HG03469 (cell line): ENCODE measurements around the gene SLC24A3.

Source experiments
- ATAC-seq: cut with Tn5 transposase; IDR thresholded peaks from one replicate; pipeline ENCODE4 v1.9.1; 2021; ENCODE audit warnings: mild to moderate bottlenecking, moderate library complexity, moderate number of reproducible peaks; ENCODE audit not compliant: unreplicated experiment

SLC24A3 gene

DNA sequence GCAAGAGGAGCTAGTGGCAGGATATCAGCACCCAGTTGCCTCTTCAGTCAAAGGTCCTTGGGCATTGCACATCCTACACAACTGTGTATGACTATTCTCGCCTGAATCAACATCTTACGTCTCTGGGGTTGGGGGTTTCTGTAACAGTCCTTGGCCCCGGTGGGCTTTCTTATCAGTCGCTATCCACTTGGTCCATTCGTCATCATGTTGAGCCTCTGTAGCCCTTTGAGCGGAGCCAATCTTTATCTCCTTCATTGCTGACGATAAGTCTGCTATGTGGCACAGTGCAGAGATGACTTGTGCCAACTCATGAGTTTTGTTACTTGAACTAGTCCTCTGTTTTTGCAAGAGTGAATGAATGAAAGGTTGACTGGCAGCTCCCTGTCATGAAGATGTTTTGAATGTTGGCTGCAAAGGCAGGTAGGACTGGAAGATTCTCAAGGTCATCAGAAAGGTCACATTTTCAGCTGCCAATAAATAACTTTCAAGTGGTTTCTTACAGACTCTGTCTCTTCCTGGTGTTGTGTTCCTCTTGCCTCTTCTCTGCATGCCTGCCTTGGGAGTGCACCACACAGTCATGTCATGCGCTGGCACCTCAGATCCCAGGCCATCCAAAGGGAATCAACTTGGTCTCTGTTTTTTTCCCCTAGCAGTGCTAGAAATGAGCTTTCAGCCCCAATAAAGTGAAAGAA, 238.9 kb downstream of the SLC24A3 start:
- ATAC-seq = no peak

DNA sequence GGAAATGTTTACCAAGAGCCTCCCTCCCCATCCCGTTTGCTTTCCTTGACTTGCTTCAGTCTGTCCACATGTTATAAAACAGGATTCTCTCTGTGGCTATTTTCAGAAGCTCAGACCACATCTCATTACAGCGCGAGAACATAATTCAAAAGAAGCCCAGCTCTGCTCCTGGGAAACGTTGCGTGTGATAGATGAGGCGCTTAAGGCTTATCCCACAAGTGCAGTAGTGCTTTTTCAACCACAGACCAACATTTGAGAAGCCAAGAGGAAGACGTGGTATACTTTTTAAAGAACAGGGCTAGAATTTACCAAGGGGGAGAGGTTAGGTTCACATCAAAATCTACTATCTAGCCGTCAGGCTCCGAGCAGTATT, 239.5 kb downstream of the SLC24A3 start:
- ATAC-seq = no peak

GRCh38 chr20:19453410-19453809, 241.0 kb downstream of the SLC24A3 start:
- ATAC-seq = no peak

GRCh38 chr20:19453862-19454261, 241.4 kb downstream of the SLC24A3 start:
- no peak for ATAC-seq

- no peak for ATAC-seq
These were observed 244.4 kb downstream of the SLC24A3 start for GRCh38 chr20:19456595-19457395.

DNA sequence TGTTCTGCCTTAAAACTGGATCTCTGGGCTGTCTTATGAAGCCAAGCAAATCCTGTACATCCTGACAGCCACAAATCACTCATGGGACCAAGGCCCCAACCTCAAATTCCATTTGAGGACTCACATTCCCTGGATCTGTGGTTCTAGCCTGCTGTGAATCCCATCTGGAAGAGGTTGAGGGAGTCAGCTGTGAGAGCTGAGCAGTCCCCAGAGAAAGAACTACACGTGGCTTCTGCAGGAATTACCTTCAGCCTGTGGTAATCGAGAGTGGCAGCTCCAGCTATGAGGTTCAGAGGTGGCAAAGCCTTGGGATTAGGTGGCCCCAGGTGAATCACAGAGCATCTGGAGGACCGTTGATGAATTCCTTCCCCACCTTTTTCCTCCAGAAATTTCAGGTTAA, 245.2 kb downstream of the SLC24A3 start:
- ATAC-seq = no peak

DNA sequence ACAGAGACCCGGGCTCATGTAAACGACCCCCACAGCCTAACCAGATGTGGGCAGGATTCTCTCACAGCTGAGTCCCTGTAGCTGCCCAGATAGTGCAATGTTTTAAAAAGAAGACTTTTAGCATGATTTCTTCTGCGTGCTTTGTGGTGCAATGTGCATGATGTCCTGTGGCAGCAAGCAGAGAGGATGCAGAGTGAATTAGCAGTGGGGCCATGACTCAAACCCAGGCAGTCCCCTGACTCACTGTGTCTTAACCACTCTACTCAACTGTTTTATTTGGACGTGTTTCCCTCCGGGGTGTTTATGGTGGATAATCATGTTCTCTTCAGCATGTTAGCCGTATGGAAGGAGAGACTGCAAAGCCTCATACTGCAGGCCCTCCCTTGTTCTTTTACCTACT, 247.9 kb downstream of the SLC24A3 start:
- no peak for ATAC-seq

- ATAC-seq = no peak
These were observed 250.0 kb downstream of the SLC24A3 start for GRCh38 chr20:19462491-19462890.

DNA sequence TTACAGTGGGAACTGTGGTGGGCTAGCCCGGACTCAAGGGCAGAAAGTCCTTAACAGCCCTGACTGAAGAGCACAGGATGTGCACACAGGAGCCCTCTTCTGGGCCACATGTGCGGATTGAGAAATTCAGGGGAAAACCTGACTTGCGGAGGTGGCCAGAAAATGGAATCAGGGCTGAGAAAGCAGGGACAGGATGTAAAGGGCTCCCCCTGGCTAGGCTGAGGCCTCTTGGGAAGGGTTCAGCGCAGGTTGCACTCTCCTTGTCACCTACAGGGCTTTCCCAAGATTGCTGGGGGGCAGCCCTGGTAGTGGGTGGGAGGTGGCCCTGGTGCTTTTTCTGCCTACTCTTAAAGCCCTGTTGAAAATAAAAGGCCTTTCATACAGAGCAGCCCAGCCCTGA, 251.2 kb downstream of the SLC24A3 start:
- no peak for ATAC-seq

DNA sequence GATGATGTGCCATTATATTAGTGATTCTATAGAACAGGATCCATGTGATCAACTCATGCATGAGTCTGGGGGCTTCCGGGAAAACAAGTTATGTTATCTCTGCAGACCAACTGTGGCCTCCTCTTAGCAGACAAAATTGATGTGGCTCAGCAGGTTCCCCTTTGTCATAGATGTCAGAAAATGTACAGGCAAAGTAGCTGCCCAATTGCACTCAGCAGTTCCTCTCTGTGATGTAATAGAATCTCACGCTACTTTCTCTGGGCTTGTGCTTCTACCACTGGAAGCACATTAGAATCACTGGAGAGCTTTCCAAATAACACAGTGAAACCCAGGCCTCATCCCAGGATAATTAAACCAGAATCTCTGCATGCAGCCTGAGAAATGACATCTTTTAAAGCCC, 253.1 kb downstream of the SLC24A3 start:
- ATAC-seq = no peak

DNA sequence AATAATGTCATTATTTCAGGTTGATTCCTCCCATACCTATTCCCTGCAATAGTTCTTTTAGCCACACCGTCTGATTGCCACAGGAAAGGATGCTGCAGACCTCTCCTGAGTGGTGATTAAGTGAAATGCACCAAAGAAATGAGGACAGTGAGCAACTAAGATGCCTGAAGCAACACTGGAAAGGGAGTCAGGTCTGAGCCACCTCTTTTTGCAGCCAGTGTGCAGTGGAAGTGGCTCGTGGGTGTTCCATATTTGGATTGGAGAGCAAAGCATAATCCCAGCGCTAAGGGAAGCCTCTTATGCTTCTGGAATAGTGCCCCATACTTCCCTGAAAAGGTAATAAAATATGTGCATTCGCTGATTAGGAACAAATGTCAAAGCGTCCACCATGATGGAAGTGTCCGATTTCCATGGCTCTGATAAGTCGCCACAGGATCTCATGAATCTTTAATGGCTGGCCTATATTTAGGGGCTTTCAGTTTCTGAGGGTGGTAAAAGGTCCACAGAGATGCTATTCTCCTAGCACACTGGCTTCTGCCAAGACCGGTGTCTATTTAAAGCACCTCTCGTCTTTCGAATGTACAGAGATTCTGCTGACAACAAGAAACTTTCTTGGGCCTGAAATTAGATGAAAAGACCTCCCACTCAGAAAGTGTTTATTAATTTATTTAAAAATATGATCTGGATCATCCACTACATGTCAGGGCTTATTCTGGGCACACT, 253.9 kb downstream of the SLC24A3 start:
- no peak for ATAC-seq

GRCh38 chr20:19473216-19473921, 260.9 kb downstream of the SLC24A3 start:
- no peak for ATAC-seq

- no peak for ATAC-seq
These were observed 261.5 kb downstream of the SLC24A3 start for GRCh38 chr20:19473922-19474286.

DNA sequence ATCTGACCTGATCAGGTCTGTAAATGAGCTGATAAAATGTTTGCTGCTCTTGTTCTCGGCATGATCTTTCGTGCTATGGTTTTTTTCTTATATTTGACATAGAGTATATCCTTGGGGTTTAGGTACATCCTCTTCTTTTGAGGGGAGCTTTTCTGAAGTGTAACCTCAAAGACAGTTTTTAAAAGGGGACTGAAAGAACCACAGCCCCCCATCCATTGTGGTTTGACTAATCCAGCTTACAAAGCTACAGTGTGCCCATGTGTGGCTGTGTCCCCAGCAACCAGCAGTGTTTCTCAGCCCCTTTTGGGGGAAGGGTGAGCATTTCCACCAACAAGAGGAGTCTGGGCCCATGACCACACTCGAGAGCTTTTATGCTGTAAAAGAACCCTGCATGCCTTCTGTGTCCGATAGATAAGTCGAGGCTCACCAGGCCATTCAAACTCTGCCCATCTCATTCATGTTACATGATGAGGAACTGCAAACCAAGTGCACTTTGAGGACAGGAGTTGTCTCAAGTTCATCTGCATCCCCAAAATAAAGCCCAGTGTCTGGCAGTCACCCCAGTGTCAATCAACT, 266.0 kb downstream of the SLC24A3 start:
- ATAC-seq = no peak

DNA sequence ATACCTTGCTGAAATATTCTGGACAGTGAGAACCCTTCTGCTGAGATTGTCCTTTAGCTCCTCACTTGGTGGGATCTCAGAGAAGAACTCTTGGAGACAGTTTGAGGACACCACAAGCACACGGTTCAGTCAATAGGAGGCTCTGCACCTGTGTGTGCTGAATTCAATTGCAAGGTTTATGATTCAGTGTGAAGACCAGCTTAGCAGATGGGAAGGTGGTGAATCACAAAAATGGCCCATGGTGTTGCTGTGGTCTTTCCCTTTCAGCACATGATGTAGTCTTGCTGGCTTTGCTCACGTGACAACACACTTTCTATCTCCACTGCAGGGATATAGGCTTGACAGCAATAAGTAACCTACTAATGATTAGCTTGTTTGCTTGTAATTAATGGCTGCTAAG, 270.3 kb downstream of the SLC24A3 start:
- no peak for ATAC-seq

DNA sequence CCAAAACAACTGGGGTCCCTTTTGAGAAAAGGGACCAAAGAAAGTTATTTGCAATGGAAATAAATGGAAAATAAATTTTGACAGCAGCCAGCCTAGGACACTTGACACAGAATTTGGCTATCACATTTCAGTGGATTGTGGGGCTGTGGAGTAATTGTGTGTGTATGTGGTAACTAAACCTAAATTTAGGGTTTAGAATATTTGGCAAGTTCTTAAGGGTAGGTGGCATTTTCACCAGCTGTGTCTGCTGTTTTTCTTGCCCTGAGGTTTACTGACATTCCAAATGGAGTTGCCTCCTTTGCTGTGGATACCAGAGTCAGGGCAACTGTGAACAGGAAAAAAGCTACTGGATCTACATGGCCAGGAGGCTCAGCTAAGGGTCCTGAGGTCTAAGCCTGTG, 270.9 kb downstream of the SLC24A3 start:
- ATAC-seq = no peak

GRCh38 chr20:19486446-19486845, 274.0 kb downstream of the SLC24A3 start:
- no peak for ATAC-seq

DNA sequence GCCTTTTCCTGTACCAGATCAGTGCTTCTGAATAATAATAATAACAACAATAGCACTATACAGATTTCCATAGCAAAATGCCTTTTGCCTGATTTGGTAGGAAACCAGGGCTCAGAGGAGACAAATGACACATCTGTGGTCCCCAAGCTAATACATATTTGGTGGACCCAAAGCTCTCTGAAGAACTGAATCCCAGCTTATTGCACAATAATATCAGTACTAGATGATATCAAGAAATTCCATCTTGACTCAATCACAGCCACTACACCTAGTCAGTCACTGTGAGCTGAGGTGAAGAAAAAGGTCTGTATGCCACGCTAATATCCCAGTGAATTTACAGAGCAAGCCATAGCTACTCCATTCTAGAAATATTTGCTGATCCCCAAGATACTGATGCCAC, 275.0 kb downstream of the SLC24A3 start:
- ATAC-seq = no peak

GRCh38 chr20:19491241-19491640, 278.8 kb downstream of the SLC24A3 start:
- no peak for ATAC-seq

DNA sequence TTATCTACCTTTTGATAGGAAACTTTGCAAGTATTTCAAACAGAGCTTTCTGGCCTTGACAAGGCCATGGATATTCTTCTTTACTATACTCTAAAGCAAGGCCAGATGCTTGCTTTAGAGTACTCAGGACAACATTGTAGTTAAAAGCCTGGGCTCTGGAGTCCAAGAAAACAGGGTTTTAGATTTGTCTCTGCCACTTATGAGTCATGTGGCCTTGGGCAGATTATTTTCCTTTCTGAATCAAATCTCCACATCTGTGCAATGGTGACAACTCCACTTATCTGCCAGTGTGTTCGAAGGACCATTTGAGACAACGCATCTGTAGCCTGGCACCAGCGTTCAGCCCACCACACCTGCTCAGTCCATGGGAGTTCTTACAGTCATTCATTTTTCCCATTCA, 279.7 kb downstream of the SLC24A3 start:
- ATAC-seq = no peak
